ENCODE data around the gene ZFY.

Gene ZFY

GRCh38 chrY:2934861-2935715 is at the start of gene ZFY:
Gene ZFY, plus strand, starts transcription at chrY:2935381. Its CDS starts 18,556 bp downstream, at chrY:2953937.
- DNase-seq, result no peak

GRCh38 chrY:2885880-2886279 is 49.3 kb upstream of the ZFY start:
- DNase-seq, result no peak

GRCh38 chrY:2887386-2887785 is 47.8 kb upstream of the ZFY start:
- DNase-seq, result no peak

GRCh38 chrY:2887955-2888354 is 47.2 kb upstream of the ZFY start:
- no peak for DNase-seq

- DNase-seq, result no peak
Observed at GRCh38 chrY:2893471-2893870, 41.7 kb upstream of the ZFY start.

GRCh38 chrY:2896050-2896449 is 39.1 kb upstream of the ZFY start:
- no peak for DNase-seq

GRCh38 chrY:2907356-2907755 is 27.8 kb upstream of the ZFY start:
- no peak for DNase-seq

GRCh38 chrY:2913066-2913815 is 21.9 kb upstream of the ZFY start:
- no peak for DNase-seq

- no peak for DNase-seq
Observed at GRCh38 chrY:2934078-2934477, 1.1 kb upstream of the ZFY start.

GRCh38 chrY:2935716-2936435 is 695 bp downstream of the ZFY start:
- DNase-seq, result no peak

GRCh38 chrY:2936436-2936750 is 1.2 kb downstream of the ZFY start:
- DNase-seq, result no peak

- DNase-seq, result no peak
Observed at GRCh38 chrY:2937149-2937548, 2.0 kb downstream of the ZFY start.

GRCh38 chrY:2949590-2950252 is 14.5 kb downstream of the ZFY start:
- DNase-seq, result no peak

GRCh38 chrY:2950655-2951054 is 15.5 kb downstream of the ZFY start:
- no peak for DNase-seq

- DNase-seq, result no peak
Observed at GRCh38 chrY:2952912-2953311, 17.7 kb downstream of the ZFY start.

GRCh38 chrY:2954735-2955134 is 19.6 kb downstream of the ZFY start:
- no peak for DNase-seq

- no peak for DNase-seq
Observed at GRCh38 chrY:2955561-2955960, 20.4 kb downstream of the ZFY start.

GRCh38 chrY:2962061-2962460 is 26.9 kb downstream of the ZFY start:
- no peak for DNase-seq

GRCh38 chrY:2964814-2965213 is 29.6 kb downstream of the ZFY start:
- no peak for DNase-seq

GRCh38 chrY:2965629-2966028 is 30.4 kb downstream of the ZFY start:
- no peak for DNase-seq

- DNase-seq, result no peak
Observed at GRCh38 chrY:2969561-2969960, 34.4 kb downstream of the ZFY start.

- DNase-seq, result no peak
Observed at GRCh38 chrY:2972708-2973107, 37.5 kb downstream of the ZFY start.

- DNase-seq, result no peak
Observed at GRCh38 chrY:2973110-2973751, 38.0 kb downstream of the ZFY start.
